NCI-H1417 (cell line): ENCODE data around the gene SLC9A8.

ENCODE experiments used
- DNase-seq, 3 experiments: peaks; one replicate each; lab custom pipeline; 2025; lab: John Stamatoyannopoulos, UW

SLC9A8 gene

GRCh38 chr20:49814057-49814694 lies 1.5 kb downstream of the SLC9A8 start:
- no peak for DNase-seq

GRCh38 chr20:49818816-49819215 lies 6.2 kb downstream of the SLC9A8 start:
- DNase-seq: no peak

GRCh38 chr20:49819702-49820101 lies 7.1 kb downstream of the SLC9A8 start:
- no peak for DNase-seq

- DNase-seq: no peak
These were observed 8.8 kb downstream of the SLC9A8 start for GRCh38 chr20:49821381-49821780.

- DNase-seq: no peak
These were observed 9.3 kb downstream of the SLC9A8 start for GRCh38 chr20:49821870-49822331.

- DNase-seq: no peak
These were observed 10.7 kb downstream of the SLC9A8 start for GRCh38 chr20:49823152-49823847.

- no peak for DNase-seq
These were observed 11.6 kb downstream of the SLC9A8 start for GRCh38 chr20:49824206-49824605.

- DNase-seq: peak; percentile 7 to 36 (median 23)
These were observed 12.9 kb downstream of the SLC9A8 start for GRCh38 chr20:49825521-49826033.

GRCh38 chr20:49831022-49831769 lies 18.6 kb downstream of the SLC9A8 start:
- DNase-seq: no peak

- no peak for DNase-seq
These were observed 19.4 kb downstream of the SLC9A8 start for GRCh38 chr20:49831770-49832631.

- DNase-seq: no peak
These were observed 20.2 kb downstream of the SLC9A8 start for GRCh38 chr20:49832632-49833327.

GRCh38 chr20:49833483-49833882 lies 20.9 kb downstream of the SLC9A8 start:
- no peak for DNase-seq

- DNase-seq: no peak
These were observed 22.4 kb downstream of the SLC9A8 start for GRCh38 chr20:49835031-49835430.

- DNase-seq: no peak
These were observed 25.9 kb downstream of the SLC9A8 start for GRCh38 chr20:49838546-49838945.

GRCh38 chr20:49843139-49843538 lies 30.5 kb downstream of the SLC9A8 start:
- DNase-seq: no peak

- no peak for DNase-seq
These were observed 31.2 kb downstream of the SLC9A8 start for GRCh38 chr20:49843770-49844380.

- no peak for DNase-seq
These were observed 32.4 kb downstream of the SLC9A8 start for GRCh38 chr20:49845060-49845459.

GRCh38 chr20:49846206-49846807 lies 33.7 kb downstream of the SLC9A8 start:
- DNase-seq: peak; percentile 18 to 71 (median 46)

GRCh38 chr20:49850463-49851230 lies 38.0 kb downstream of the SLC9A8 start:
- DNase-seq: peak in 1 of 3 experiments; percentile 45
